Measurements from ENCODE around the gene MRPL22.
A peak's percentile ranks its signal among the peaks of the same experiment; 100 is the strongest.
"Not testable (repeated sequence)": the region's sequence is repeated elsewhere in the genome, so short reads cannot be mapped to it uniquely, and the experiment has no call there.

The MRPL22 gene

DNA sequence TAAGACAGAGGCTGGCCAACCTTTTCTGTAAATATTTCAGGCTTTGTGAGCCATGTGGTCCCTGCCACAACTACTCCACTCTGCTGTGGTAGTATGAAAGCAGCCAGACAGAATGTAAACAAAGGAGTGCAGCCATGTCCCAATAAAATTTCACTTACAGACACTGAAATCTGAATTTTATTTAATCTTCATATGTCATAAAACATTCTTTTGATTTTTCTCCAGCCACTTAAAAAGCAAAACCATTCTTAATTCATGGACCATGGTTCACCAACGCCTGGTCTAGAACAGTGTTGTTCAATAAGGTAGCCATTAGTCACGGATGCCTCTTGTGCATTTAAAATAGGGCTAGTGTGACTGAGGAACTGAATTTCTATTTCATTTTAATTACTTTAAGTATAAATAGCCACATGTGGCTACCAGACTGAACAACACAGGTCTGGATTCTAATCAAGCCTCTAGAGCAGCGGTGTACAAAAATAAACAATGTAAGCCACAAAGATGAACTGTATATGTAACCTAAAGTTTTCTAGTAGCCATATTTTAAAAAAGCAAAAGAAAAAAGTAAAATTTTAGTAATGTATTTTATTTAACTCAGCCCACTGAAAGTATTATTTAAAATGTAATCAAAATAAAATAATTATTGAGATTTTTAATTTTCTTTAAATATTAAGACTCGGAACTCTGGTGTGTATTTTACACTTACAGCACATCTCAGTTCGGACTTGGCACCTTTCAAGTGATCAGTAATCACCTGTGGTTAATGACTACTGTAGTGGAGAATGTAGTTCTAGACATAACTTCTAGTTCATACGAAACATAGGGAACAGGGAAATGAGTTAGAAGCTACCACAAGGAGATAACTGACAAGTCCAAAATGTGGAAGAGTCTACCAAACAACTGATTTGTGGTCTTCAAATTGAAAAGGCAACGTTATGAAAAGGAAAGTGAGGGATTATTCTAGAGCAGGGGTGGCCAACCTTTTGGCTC lies 17.1 kb upstream of the MRPL22 start:
- H3K4me3 ChIP-seq (ENCODE audit: low read length) = no peak overlapping the region
- no peak for TF ChIP-seq ZNF274 (IDR thresholded peaks at IDR 0.05; ENCODE audit: low read depth, low read length)

DNA sequence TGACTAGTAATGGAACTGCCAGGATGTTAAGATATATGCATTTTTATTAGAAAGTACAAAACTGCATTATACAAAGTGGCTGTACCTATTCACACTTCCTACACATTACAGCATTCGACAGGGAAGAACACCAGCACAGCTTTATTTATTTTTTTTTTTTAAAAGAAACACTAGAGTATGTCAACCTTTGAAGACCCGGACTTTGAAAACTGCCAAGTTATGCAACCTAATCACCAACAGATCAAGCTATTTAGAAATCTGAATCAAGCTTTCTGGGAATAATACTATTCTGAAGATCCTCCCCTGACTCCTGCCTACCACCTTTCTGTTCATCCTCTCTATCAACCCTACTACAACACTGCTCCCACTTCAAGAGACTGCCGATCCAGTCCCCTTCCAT lies 7.3 kb upstream of the MRPL22 start:
- H3K4me3 ChIP-seq (ENCODE audit: low read length) = no peak overlapping the region
- TF ChIP-seq ZNF274 (IDR thresholded peaks at IDR 0.05; ENCODE audit: low read depth, low read length) = no peak

- no peak overlapping the region for H3K4me3 ChIP-seq (ENCODE audit: low read length)
- no peak for TF ChIP-seq ZNF274 (IDR thresholded peaks at IDR 0.05; ENCODE audit: low read depth, low read length)
These were observed 6.0 kb upstream of the MRPL22 start for GRCh38 chr5:154934881-154935280.

DNA sequence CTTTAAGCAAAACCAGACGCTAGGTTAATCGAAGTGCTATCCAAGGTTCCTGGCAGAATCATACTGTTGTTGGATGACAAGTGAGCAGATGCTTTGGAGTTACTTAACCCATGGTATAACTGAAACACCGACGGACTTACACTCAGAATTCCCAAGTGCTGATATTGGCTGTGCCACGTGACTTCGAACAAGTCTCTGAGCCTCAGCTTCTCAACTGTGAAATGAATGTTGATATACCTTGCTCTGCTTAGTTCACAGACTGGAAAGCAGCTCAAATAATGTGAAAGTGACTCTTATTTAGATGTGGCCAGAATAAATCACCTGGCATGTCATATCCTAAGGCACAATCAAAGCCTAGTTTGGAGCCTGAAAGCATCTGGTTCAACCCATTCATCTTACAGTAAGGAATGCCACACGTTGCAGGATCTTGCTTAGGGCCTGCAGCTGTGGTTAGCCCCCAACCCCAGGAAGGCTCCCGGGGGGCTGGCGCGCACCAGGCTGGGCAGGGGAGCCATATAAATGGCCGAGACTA lies 3.6 kb upstream of the MRPL22 start:
- TF ChIP-seq ZNF274 (IDR thresholded peaks at IDR 0.05; ENCODE audit: low read depth, low read length) = no peak
- peak overlapping the region; percentile 95 for H3K4me3 ChIP-seq (ENCODE audit: low read length)

DNA sequence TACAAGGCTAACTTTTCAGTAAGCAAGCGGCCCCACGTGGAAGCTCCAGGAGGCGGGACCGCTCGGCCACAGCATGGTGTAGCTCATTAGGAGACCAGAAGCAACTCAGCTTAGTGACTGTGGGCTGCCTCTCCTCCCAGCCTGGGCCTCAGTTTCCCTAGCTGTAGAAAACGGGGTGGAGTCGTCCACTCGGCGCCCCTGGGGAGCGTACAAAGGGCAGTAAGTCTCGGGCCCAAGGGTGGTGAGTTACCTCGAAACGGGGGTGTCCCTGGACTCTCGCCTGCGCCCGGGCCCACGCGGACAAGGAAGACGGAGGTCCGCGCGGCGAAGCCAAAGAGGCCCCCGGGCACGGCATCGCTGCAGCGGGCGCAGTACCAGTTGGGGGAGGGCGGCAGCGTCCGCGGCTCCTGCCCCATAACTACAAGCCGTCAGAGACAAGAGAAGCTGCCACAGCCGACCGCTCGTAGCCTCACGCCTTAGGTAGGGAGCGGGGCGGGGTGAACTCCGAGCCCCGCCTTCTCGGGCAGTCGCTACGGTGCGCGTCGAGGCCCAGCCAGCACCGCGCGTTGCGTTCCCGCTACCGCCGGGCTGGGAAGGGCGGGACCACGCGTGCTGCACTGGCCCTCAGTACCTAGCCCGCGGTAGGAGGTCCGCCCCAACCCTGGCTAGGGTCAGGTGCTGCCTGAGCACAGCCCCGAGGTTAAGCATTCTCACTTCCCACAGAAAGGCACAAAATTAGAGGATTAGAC lies 3.0 kb upstream of the MRPL22 start, which contains the start of gene GEMIN5:
Gene GEMIN5, minus strand, starts transcription at position 494 of the 749 bp plus-strand sequence. Its CDS starts 78 bp downstream, at position 416.
- no peak for TF ChIP-seq ZNF274 (IDR thresholded peaks at IDR 0.05; ENCODE audit: low read depth, low read length)
- H3K4me3 ChIP-seq (ENCODE audit: low read length) = peak within 1 kb of the TSS; percentile 95

GRCh38 chr5:154939387-154939786 lies 1.5 kb upstream of the MRPL22 start:
- H3K4me3 ChIP-seq (ENCODE audit: low read length) = not testable (repeated sequence)

GRCh38 chr5:154940375-154940771 lies 500 bp upstream of the MRPL22 start:
- TF ChIP-seq ZNF274 (IDR thresholded peaks at IDR 0.05; ENCODE audit: low read depth, low read length) = no peak
- H3K4me3 ChIP-seq (ENCODE audit: low read length) = peak overlapping the region; percentile 67; the same call in 1 of the 2 replicates

DNA sequence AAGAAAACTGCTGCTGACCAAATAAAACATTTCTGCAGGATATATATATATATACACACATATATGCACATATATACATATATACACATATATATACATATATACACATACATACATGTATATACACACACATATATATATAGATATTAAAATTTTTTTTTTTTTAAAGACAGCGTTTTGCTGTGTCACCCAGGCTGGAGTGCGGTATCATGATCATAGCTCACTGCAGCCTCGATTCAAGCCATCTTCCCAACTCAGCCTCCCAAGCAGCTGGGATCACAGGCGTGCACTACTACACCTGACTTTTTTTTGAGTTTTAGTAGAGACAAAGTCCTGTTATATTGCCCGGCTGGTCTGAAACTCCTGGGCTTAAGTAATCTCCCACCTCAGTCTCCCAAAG lies 2.7 kb downstream of the MRPL22 start:
- H3K4me3 ChIP-seq (ENCODE audit: low read length) = no peak overlapping the region
- TF ChIP-seq ZNF274 (IDR thresholded peaks at IDR 0.05; ENCODE audit: low read depth, low read length) = no peak

- no peak overlapping the region for H3K4me3 ChIP-seq (ENCODE audit: low read length)
- TF ChIP-seq ZNF274 (IDR thresholded peaks at IDR 0.05; ENCODE audit: low read depth, low read length) = no peak
These were observed 3.8 kb downstream of the MRPL22 start for GRCh38 chr5:154944716-154945115.

DNA sequence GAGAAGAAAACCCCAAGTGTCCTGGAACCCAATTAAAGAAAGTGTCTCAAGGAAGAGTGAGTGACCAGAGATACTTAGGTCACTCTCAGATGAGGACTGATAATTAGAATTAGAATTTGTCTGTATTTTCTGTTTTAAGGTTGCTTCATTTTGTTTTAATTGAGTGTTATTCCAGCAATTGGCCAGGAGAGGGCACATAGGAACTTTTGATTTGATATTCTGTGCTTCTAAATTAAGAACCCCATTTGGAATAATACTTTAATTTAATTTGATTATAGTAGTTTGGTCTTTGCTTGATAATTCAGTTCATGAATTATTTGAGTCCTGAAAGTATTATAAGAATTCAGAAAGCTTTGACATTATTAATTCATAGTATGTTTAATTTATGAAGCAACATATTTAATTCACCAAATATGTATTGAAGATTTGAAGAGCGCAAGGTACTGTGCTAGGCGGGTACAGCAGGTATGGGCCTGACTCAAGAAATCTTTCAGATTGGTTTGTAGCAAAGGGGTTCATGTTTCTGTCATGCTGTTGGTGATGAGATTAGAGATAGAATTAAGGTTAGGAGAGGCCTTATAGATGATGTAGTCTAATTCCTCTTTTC lies 4.9 kb downstream of the MRPL22 start:
- no peak for TF ChIP-seq ZNF274 (IDR thresholded peaks at IDR 0.05; ENCODE audit: low read depth, low read length)
- no peak overlapping the region for H3K4me3 ChIP-seq (ENCODE audit: low read length)

GRCh38 chr5:154947778-154948177 lies 6.9 kb downstream of the MRPL22 start:
- no peak for TF ChIP-seq ZNF274 (IDR thresholded peaks at IDR 0.05; ENCODE audit: low read depth, low read length)
- H3K4me3 ChIP-seq (ENCODE audit: low read length) = no peak overlapping the region

DNA sequence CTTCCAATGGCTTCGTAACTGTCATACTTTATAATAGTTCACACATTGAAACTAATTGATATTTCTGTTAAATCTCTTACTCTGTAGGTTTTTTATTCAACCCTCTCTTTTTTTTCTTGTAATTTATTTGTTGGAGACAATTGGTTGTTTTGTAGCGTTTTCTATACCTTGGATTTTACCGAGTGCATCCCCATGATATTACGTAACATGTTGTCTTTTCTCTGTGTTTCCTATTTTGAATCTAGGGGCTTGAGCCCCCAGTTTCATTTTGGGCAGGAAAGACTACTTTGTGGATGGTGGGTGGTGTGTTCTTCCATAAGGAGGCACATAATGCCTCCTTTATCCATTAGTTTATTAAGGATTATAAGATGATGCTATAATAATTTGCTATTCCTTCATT lies 7.4 kb downstream of the MRPL22 start:
- no peak for TF ChIP-seq ZNF274 (IDR thresholded peaks at IDR 0.05; ENCODE audit: low read depth, low read length)
- H3K4me3 ChIP-seq (ENCODE audit: low read length) = no peak overlapping the region

GRCh38 chr5:154949781-154950180 lies 8.9 kb downstream of the MRPL22 start:
- TF ChIP-seq ZNF274 (IDR thresholded peaks at IDR 0.05; ENCODE audit: low read depth, low read length) = no peak
- no peak overlapping the region for H3K4me3 ChIP-seq (ENCODE audit: low read length)

GRCh38 chr5:154956712-154957111 lies 15.8 kb downstream of the MRPL22 start:
- no peak overlapping the region for H3K4me3 ChIP-seq (ENCODE audit: low read length)
- no peak for TF ChIP-seq ZNF274 (IDR thresholded peaks at IDR 0.05; ENCODE audit: low read depth, low read length)
